Measurements from ENCODE around the gene C5.

DNA sequence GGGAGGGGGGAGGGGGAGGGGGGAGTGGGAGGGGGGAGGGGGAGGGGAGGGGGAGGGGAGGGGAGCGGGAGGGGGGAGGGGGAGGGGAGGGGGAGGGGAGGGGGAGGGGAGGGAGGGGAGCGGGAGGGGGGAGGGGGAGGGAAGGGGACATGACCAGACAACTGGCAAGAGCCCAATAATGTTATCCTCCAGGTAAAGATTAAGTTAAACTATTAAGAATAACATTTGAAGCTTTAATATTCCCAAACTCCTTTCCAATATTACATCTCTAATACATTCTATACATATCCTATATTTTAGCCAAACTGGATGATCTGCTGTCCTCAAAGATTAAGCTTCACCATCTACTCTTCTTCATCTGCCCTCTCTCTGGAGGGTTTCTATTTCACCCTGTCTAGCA is 25.8 kb downstream of the C5 start:
- no peak for TF ChIP-seq CTCF (IDR thresholded peaks at IDR 0.05; ENCODE audit: poor library complexity)
- no peak for TF ChIP-seq EZH2 (IDR thresholded peaks at IDR 0.05; ENCODE audit: borderline replicate concordance)
- TF ChIP-seq EZH2phosphoT487 (IDR thresholded peaks at IDR 0.05; ENCODE audit: low read depth, severe bottlenecking, unreplicated experiment): no peak

All from hepatocyte (in vitro differentiated cells).